GM12891 (cell line): ENCODE data around the gene SCO2.

Source experiments
- DNase-seq: peaks from one replicate; pipeline ENCODE4 v3.0.0; 2011; ENCODE audit warnings: low spot score; ENCODE audit not compliant: insufficient read length
- FAIRE-seq: peaks from 2 replicates; lab custom pipeline; 2011; peaks lifted over from hg19 to GRCh38; lab: Jason Lieb, UNC
- PAX5 ChIP-seq: IDR thresholded peaks from 2 replicates; pipeline ENCODE4 v1.6.1; 2011; ENCODE audit warnings: low read length, moderate library complexity, mild to moderate bottlenecking; ENCODE audit not compliant: insufficient read depth, severe bottlenecking
- POLR2A ChIP-seq: IDR thresholded peaks from 2 replicates; pipeline ENCODE4 v1.6.1; 2011; ENCODE audit warnings: low read depth, low read length, control low read depth
- POLR2AphosphoS5 ChIP-seq: IDR thresholded peaks from 2 replicates; pipeline ENCODE4 v1.6.1; 2011; ENCODE audit warnings: low read depth, low read length, control low read depth
- POU2F2 ChIP-seq: IDR thresholded peaks from 2 replicates; pipeline ENCODE4 v1.6.1; 2011; ENCODE audit warnings: low read depth, mild to moderate bottlenecking, control low read depth, low read length, moderate library complexity
- SPI1 ChIP-seq: IDR thresholded peaks from 2 replicates; pipeline ENCODE4 v1.6.1; 2011; ENCODE audit warnings: low read depth, low read length, control low read depth
- TAF1 ChIP-seq: IDR thresholded peaks from 2 replicates; pipeline ENCODE4 v1.6.1; 2011; ENCODE audit warnings: low read depth, low read length, control low read depth

Gene SCO2

DNA sequence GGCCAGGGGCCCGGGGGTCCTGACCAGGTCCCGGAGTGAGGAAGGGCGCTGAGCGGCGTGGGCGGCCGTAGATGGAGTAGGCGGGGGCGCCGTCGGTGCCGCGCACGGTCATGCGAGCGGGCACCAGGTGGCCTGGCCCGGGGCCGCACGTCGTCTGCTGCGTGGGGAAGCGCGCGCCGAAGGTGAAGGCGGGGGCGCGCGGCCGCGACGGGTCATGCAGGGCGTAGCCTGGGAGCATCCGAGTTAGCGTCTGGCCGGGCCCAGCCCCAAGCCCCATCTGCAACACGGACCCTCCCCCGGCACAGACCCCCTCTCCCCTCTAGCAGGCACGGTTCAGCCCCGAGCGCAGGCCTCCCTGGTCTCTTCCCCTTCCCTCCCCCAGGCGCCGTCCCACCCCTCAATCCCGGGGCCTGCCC is 6.2 kb upstream of the SCO2 start:
- peak; percentile 98 for FAIRE-seq
- DNase-seq, result peak; percentile 52
- TF ChIP-seq PAX5, result no peak
- TF ChIP-seq SPI1, result no peak
- 0 out of 2 replicates have a peak, but pooled peaks have one; percentile 26 for TF ChIP-seq POU2F2
- TF ChIP-seq POLR2A, result peak; percentile 53
- peak; percentile 55 for TF ChIP-seq TAF1
- TF ChIP-seq POLR2AphosphoS5, result 0 out of 2 replicates have a peak, but pooled peaks have one; percentile 49

DNA sequence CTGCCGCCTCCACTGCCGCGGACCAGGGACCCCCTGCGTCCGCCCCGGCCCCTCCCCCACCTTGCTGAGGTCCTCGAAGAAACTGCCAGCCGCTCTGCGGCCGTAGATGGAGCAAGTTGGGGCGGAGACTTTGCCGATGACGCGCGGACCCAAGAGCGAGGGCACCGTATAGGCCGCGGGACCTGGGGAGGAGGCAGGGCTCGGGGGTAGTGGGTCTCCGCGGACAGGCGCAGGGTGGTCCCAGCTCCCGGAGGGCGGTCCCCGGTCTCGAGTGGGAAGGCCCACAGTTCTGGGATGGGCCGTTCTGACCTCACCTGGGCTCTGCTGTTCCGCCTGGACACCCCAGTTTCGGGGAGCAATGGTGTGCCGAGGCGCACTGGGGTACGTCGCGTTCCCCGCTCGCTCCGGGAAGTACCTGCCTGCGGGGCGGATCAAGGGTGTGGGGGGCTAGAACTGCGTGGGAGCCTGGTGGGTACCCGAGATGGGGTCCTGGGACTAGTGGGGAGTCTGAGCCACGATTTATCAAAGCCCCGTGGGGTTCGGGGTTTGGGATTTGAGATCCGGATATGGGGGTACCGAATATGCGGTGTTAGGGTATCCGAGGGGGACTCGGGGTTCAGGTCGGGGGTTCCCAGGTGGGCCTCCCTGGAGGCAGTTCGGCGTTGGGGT is 5.6 kb upstream of the SCO2 start:
- DNase-seq (peak; percentile 69), FAIRE-seq (no peak)
- TF ChIP-seq POLR2A (peak; percentile 75), POLR2AphosphoS5 (peak; percentile 88), SPI1 (no peak)

DNA sequence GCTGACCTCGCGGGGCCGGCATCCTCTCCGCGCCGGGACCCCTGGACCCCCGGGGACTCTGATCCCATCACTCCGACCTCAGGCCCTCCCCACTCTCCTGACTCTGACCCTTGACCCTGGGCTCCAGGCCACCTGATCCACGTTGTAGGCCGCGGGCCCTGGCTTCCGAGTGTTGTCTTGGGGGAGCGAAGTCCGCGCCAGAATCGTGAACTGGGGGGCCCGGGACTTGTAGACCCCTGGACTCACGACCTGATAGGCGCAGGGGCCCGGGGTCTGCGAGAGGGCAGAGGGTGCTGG is 5.1 kb upstream of the SCO2 start:
- DNase-seq, result no peak
- TF ChIP-seq POLR2A, result no peak
- TF ChIP-seq TAF1, result no peak
- no peak for TF ChIP-seq POU2F2
- no peak for TF ChIP-seq SPI1
- no peak for TF ChIP-seq POLR2AphosphoS5
- no peak for TF ChIP-seq PAX5
- no peak for FAIRE-seq

DNA sequence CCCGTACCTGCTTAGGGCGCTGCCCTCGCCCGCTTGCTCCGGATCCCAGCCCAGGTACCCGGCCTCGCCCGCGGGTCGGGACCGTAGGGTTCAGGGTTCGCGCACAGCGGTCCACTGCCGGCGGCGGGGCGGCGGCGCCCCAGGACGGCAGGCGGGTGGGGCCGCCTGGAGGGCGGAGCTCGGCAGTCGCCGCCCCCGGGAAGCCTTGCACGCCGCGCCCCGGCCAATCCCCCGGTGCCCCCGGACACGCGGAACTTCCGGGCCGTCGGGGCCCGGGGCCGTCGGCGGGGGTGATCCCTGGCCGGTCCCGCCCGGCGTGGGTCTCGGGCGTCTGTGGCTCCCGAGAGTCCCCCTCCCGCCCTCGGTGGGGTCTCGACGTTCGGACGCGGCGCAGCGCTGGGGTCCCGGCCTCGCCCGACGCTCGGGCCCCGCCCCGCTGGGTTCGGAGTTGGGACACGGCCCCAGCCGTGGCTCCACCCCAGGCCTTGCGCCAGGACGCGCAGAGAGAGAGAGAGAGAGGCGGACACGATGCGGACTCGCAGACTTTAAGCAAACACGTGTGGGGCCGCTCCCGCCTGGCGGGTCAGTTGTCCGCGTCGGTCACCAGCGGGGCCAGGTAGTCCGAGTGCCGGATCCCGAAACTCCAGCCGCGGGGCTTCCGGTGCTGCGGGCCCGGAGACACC is 4.6 kb upstream of the SCO2 start, which contains the start of gene TYMP:
Gene TYMP, minus strand, starts transcription at position 116 of the 683 bp plus-strand sequence. CDS start 303 bp downstream, outside the sequence.
- DNase-seq, result peak; percentile 65
- TF ChIP-seq POLR2AphosphoS5, result peak; percentile 61; the same call in 1 of the 2 replicates
- peak; percentile 59; the same call in 1 of the 2 replicates for TF ChIP-seq TAF1
- peak; percentile 35 for TF ChIP-seq POU2F2
- TF ChIP-seq PAX5, result no peak

DNA sequence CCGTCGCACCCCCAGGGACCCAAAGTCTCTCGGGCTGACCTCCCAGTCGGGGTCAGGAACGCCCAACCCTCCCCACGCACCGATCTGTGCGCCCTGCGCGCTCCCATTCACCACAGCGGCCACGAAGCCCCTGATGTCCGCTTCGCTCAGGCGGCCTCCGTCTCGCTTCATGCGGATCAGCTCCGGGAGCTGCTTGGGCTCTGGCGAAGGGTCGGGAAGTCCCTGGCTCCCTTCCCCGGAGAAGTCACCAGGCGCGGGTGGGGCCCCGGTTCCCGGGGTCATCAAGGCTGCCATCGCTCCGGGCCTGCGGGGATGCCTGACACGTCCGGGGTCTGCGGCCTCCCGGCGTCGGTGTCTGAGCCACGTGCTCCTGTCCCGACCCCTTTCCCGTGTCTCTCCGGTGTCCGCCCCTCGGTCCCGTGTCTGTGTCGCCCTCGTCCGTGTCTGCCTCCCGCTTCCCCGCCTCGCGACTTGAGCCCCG is 4.1 kb upstream of the SCO2 start:
- no peak for TF ChIP-seq SPI1
- no peak; the same call in none of the 2 replicates for TF ChIP-seq POLR2A
- TF ChIP-seq PAX5, result no peak
- no peak for TF ChIP-seq POU2F2
- DNase-seq (no peak), FAIRE-seq (no peak)

More for the DNA sequence above, 4.6 kb upstream of the SCO2 start, which contains the start of gene TYMP:
- no peak for FAIRE-seq

DNA sequence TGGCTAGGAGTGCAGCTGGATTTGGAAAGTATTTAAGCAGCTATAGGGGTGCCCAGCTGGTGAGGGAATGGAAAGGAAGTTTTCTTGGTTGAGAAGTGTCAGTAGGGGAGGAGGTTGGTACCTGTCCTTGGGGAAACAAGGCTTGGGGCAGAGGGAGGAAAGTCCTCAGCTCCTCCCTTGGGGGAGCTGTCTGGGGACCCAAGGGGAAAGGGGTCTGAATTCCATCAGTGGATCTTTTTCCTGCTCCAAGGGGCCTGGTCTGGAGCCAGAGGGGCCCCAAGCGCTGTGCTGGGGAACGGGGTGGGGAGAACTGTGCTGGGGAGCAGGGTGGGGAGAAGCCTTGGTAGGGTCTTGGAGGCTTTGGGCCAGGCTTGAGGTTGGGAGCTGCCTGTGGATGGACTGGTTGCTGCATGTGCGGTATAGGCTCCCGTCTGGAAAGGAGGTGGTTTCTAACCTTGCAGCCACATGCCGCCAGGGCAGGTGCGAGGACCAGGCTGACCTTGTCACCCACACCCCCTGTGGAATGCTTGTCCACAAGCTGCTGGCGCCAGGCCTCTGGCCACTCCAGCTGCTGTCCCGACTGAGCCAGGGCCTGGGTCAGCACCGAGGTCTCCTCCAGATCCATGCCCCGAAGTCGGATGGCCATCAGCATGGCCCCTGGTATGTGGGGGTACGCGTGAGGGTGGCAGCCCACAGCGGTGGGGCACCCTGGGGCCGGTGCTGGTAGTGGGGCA is 3.5 kb upstream of the SCO2 start:
- FAIRE-seq (peak; percentile 23), DNase-seq (no peak)
- TF ChIP-seq SPI1 (no peak), POLR2A (peak; percentile 59; the same call in 1 of the 2 replicates)

DNA sequence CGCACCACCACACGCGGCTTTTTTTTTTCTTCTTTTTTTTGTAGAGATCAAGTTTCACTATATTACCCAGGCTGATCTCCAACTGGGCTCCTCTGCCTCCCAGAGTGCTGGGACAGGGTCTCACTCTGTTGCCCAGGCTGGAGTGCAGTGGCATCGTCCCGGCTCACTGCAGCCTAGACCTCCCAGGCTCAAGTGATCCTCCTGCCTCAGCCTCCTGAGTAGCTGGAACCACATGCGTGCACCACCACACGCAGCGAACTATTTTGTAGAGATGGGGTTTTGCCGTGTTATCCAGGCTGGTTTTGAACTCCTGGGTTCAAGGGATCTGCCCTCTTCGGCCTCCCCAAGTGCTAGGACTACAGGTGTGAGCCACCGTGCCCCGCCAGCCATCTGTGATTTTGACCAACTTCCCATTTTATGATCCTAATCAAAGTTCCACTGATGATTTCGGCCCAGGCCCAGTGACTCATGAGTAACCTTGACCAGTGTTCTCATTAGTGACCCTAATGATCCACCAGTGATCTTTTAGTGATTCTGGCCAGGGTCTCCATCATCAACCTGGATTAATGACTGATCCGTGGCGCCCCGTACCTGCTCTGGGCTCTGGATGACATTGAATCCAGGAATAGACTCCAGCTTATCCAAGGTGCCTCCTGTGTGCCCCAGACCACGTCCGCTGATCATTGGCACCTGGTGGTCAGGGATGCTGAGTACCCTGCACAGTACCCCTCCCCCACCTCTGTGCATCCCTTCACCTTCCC is 2.7 kb upstream of the SCO2 start:
- DNase-seq, result no peak
- FAIRE-seq, result peak; percentile 75
- TF ChIP-seq POU2F2, result no peak
- no peak for TF ChIP-seq PAX5
- TF ChIP-seq SPI1, result no peak
- TF ChIP-seq POLR2A, result no peak
- no peak for TF ChIP-seq POLR2AphosphoS5
- no peak for TF ChIP-seq TAF1

DNA sequence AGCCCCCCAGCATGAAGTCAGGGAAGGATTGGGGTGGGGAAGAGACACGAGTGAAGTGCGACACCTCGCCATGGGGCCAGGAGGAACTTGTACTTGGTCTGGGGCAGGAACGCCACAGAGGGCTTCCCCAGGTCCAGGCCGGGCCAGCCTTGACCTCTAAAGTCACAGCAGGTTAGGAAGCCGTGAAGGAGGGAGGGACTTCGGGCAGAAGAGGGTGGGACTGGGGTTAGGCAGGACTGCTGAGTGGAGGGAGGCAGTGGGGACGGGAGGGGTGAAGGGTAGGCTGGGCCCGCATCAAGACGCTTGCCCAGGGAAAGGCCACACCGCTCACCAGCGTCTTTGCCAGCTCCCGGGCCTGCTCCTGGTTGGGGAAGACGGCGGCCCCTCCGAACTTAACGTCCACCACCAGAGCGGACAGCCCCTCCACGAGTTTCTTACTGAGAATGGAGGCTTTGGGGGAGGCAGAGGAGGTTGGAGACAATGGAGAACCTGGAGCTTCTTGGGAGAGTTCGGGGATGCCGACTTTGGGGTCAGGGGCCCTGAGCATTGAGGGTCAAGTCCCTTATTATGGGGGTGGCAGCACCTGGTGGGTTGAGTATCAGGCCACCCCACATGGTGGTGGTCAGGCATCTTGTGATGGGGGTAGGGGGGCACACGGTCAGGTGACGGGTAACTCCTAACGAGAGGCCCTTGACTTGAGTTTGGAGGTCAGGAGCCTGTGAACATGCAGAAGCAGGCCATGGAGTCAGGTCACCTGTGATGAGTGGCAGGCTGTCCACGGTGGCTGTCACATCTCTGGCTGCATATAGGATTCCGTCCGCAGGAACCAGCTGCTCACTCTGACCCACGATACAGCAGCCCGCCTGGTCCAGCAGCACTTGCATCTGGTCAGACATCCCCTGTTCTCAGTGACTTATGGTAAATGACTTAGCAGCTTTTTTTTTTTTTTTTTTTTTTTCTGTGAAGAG is 1.7 kb upstream of the SCO2 start:
- TF ChIP-seq TAF1, result no peak; the same call in 1 of the 2 replicates
- TF ChIP-seq POU2F2, result peak; percentile 55
- TF ChIP-seq POLR2A, result peak; percentile 66
- peak; percentile 6; the same call in 1 of the 2 replicates for TF ChIP-seq POLR2AphosphoS5
- TF ChIP-seq SPI1, result no peak
- FAIRE-seq, result no peak
- DNase-seq, result peak; percentile 57
